Keratinocyte (primary cell): ENCODE data around the gene SEMA4D. TPM values are rescaled to one million over a fixed set of nuclear protein-coding genes. Genes with fewer than 3 reads are reported as not detected.

Experiments used
- DNase-seq: peaks from one replicate; pipeline ENCODE4 v3.0.0-alpha.2; 2011; ENCODE audit warnings: low read depth, missing footprints, low spot score
- FAIRE-seq: peaks from 2 replicates; lab custom pipeline; 2011; peaks lifted over from hg19 to GRCh38; lab: Jason Lieb, UNC
- H2AFZ ChIP-seq: 2 replicates; pipeline ENCODE4 v1.6.0; 2012; ENCODE audit warnings: low read length, control low read depth, inconsistent platforms; ENCODE audit not compliant: control insufficient read depth
- H3K27ac ChIP-seq: 2 replicates; pipeline ENCODE4 v1.5.1; 2011; ENCODE audit warnings: low read length; ENCODE audit not compliant: control insufficient read depth, insufficient read depth
- H3K27me3 ChIP-seq: 3 replicates; pipeline ENCODE4 v1.6.0; 2011; ENCODE audit warnings: low read length; ENCODE audit not compliant: control insufficient read depth, insufficient read depth; ENCODE audit errors: extremely low read depth
- H3K36me3 ChIP-seq, 2 experiments: 2 replicates in 1 of 2; 3 replicates in 1 of 2; pipeline ENCODE4 v1.5.1; 2011; ENCODE audit warnings: low read length in 2 of 2, mild to moderate bottlenecking in 1 of 2; ENCODE audit not compliant: control insufficient read depth in 2 of 2, insufficient read depth in 2 of 2; ENCODE audit errors: extremely low read depth in 1 of 2
- H3K4me1 ChIP-seq: 3 replicates; pipeline ENCODE4 v1.5.1; 2011; ENCODE audit warnings: low read length; ENCODE audit not compliant: control insufficient read depth, insufficient read depth; ENCODE audit errors: extremely low read depth
- H3K4me2 ChIP-seq: 3 replicates; pipeline ENCODE4 v1.6.0; 2011; ENCODE audit warnings: low read depth, low read length; ENCODE audit not compliant: control insufficient read depth, insufficient read depth; ENCODE audit errors: extremely low read depth
- H3K4me3 ChIP-seq, 3 experiments: fragments of 200-600 bp in 1 of 3; sonication (generic) in 1 of 3; 2 replicates in 2 of 3; 3 replicates in 1 of 3; pipeline ENCODE4 v1.5.1; 2011 to 2016; ENCODE audit warnings: low read length in 3 of 3, mild to moderate bottlenecking in 3 of 3, control low read depth in 2 of 3, inconsistent platforms in 1 of 3, low read depth in 1 of 3, mixed read lengths in 1 of 3, mixed run types in 1 of 3, moderate library complexity in 1 of 3; ENCODE audit not compliant: control insufficient read depth in 2 of 3, insufficient read depth in 2 of 3; ENCODE audit errors: extremely low read depth in 1 of 3
- H3K79me2 ChIP-seq: 2 replicates; pipeline ENCODE4 v1.6.0; 2012; ENCODE audit warnings: low read length; ENCODE audit not compliant: control insufficient read depth, insufficient read depth
- H3K9ac ChIP-seq: 3 replicates; pipeline ENCODE4 v1.6.0; 2011; ENCODE audit warnings: low read length; ENCODE audit not compliant: control insufficient read depth, insufficient read depth; ENCODE audit errors: extremely low read depth
- H3K9me1 ChIP-seq: 3 replicates; pipeline ENCODE4 v1.6.0; 2011; ENCODE audit warnings: low read length; ENCODE audit not compliant: control insufficient read depth, insufficient read depth; ENCODE audit errors: extremely low read depth
- H3K9me3 ChIP-seq: 2 replicates; pipeline ENCODE4 v1.5.1; 2012; ENCODE audit warnings: low read depth, low read length; ENCODE audit not compliant: control insufficient read depth
- H4K20me1 ChIP-seq: 3 replicates; pipeline ENCODE4 v1.6.0; 2011; ENCODE audit warnings: low read length; ENCODE audit not compliant: control insufficient read depth, insufficient read depth; ENCODE audit errors: extremely low read depth
- EZH2 ChIP-seq: IDR thresholded peaks from one replicate; pipeline ENCODE4 v1.6.1; 2012; ENCODE audit warnings: inconsistent platforms, mild to moderate bottlenecking, low read length, moderate library complexity
- dilution Hi-C: fragments of 300-500 bp; cut with MboI; formaldehyde crosslinking; loops from one replicate; pipeline ENCODE4 v1.7.0; 2020; ENCODE audit warnings: low sequenced_read_pairs; ENCODE audit not compliant: extremely low pct_ligation_motif_present
- polyA plus RNA-seq, 5 experiments: library from polyadenylated mRNA; depleted of rRNA in 3 of 5; stranded (reverse) in 3 of 5; stranded (forward) in 1 of 5; unstranded in 1 of 5; fragments of >200 nt; gene quantifications; 1 replicate in 1 of 5; 2 replicates in 3 of 5; 3 replicates in 1 of 5; pipeline versions ENCODE4 v1.2.1 to v1.2.3, GENCODE V29; 2011 to 2012; ENCODE audit warnings: missing spikeins in 2 of 5, low read depth in 1 of 5, low replicate concordance in 1 of 5
- TF ChIP-seq, protein P1 (sequence below), 3 experiments: IDR thresholded peaks in 1 of 3; conservative IDR thresholded peaks in 1 of 3; optimal IDR thresholded peaks in 1 of 3; 2 replicates in 2 of 3; 3 replicates in 1 of 3; pipeline versions ENCODE3 to v1.5.1; 2011; ENCODE audit warnings: low read length in 3 of 3, mild to moderate bottlenecking in 3 of 3, moderate library complexity in 2 of 3, control low read depth in 1 of 3, inconsistent platforms in 1 of 3; ENCODE audit not compliant: insufficient read depth in 2 of 3; ENCODE audit errors: extremely low read depth in 1 of 3

The SEMA4D gene
- polyA plus RNA-seq, 1 donor (not counting 4 experiments of a cell fraction or from before 2014, with no cell fraction given) = 0.43 TPM

DNA sequence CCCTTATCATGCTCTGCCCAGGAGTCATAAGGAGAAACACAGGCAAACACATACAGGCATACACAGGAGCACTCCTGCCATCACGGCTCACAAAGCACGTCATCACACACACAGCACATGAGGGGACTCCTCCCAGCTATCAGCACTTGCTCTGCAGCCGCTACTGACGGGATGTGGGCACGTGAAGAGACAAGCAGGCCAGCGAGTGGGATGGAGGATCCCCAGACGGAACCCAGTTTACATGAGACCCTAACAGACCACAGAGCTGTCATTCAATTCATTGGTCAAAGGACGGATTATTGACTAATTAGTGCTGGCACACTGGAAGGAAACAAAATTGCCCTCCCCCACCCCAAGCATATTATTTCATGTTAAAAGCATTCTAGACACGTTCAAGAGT, 53.6 kb downstream of the SEMA4D start:
- FAIRE-seq = no peak
- dilution Hi-C loops = no loop called here
- no peak overlapping the region for H3K4me2 ChIP-seq
- H3K79me2 ChIP-seq = no peaks in the 10 kb centered on the region
- H3K27ac ChIP-seq = no peak overlapping the region
- H2AFZ ChIP-seq = no peak overlapping the region
- no peak for DNase-seq
- H3K27me3 ChIP-seq = no peaks in the 10 kb centered on the region
- no peaks in the 10 kb centered on the region for H3K4me1 ChIP-seq
- H3K9me3 ChIP-seq = no peaks in the 10 kb centered on the region
- H3K4me3 ChIP-seq = no peak overlapping the region
- no peaks in the 10 kb centered on the region for H4K20me1 ChIP-seq
- no peaks in the 10 kb centered on the region for H3K9me1 ChIP-seq
- no peaks in the 10 kb centered on the region for H3K36me3 ChIP-seq
- TF ChIP-seq, protein P1, sequence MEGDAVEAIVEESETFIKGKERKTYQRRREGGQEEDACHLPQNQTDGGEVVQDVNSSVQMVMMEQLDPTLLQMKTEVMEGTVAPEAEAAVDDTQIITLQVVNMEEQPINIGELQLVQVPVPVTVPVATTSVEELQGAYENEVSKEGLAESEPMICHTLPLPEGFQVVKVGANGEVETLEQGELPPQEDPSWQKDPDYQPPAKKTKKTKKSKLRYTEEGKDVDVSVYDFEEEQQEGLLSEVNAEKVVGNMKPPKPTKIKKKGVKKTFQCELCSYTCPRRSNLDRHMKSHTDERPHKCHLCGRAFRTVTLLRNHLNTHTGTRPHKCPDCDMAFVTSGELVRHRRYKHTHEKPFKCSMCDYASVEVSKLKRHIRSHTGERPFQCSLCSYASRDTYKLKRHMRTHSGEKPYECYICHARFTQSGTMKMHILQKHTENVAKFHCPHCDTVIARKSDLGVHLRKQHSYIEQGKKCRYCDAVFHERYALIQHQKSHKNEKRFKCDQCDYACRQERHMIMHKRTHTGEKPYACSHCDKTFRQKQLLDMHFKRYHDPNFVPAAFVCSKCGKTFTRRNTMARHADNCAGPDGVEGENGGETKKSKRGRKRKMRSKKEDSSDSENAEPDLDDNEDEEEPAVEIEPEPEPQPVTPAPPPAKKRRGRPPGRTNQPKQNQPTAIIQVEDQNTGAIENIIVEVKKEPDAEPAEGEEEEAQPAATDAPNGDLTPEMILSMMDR (optimal IDR thresholded peaks at IDR 0.05 in 1 of 3, IDR thresholded peaks at IDR 0.05 in 1 of 3, conservative IDR thresholded peaks at IDR 0.05 in 1 of 3; ENCODE audit: extremely low read depth in 1 of 3, insufficient read depth in 2 of 3, low read length in 3 of 3) = no peak
- no peak for TF ChIP-seq EZH2
- H3K9ac ChIP-seq = no peak overlapping the region

DNA sequence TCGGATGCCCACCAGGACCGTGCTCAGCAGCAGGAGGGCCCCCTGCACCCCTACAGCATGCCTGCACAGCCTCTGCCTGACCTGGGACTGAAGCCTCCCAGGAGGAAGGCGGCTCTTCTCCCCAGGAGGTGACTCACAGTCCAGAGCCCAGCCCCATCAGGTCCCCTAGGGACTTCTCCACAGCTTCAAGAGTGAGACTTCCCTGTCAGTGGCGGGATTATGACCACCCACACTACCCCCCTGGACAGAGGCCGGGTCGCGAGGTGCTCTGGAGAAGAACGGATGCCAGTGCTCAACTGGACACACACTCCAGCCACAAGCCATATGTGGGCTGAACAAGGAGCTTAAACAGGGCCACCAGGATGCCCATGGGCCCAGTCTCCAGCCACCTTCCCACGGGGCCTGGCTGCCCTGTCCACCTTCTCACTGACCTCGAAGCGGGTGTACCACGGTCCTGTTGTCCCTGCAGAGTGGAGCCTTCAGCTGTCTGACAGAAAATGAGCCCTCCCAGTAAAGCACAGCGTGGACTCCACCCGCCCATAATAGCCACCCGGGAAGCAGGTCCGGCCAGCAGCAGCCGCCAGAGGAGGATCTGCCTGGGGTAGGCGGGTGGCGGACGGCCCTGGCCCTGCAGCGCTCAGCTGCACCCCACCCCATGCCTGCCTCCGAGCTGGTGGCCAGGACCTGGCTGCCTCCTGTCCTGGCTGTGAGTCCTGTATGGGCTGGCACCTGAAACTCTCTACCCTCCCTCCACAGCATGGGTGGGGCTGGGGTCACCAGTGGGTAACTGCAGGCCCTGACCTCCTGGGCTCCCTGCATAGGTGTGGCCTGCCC, 54.7 kb downstream of the SEMA4D start:
- no peak for TF ChIP-seq EZH2
- TF ChIP-seq, protein P1 (optimal IDR thresholded peaks at IDR 0.05 in 1 of 3, IDR thresholded peaks at IDR 0.05 in 1 of 3, conservative IDR thresholded peaks at IDR 0.05 in 1 of 3; ENCODE audit: extremely low read depth in 1 of 3, insufficient read depth in 2 of 3, low read length in 3 of 3) = no peak
- Histone ChIP-seq H3K27ac (no peak overlapping the region), H2AFZ (no peak overlapping the region), H3K79me2 (no peaks in the 10 kb centered on the region), H4K20me1 (no peaks in the 10 kb centered on the region), H3K36me3 (no peaks in the 10 kb centered on the region), H3K27me3 (no peaks in the 10 kb centered on the region), H3K4me1 (no peaks in the 10 kb centered on the region), H3K9me3 (no peaks in the 10 kb centered on the region), H3K4me2 (no peak overlapping the region), H3K9me1 (no peaks in the 10 kb centered on the region), H3K9ac (no peak overlapping the region), H3K4me3 (no peak overlapping the region)
- DNase-seq = no peak
- FAIRE-seq = no peak
- dilution Hi-C loops = no loop called here
